ENCODE measurements around the gene IKBKE.

- TF ChIP-seq SUZ12 (IDR thresholded peaks at IDR 0.05; ENCODE audit: extremely low read depth, insufficient read depth, insufficient read length) = no peak
- TF ChIP-seq ZNF274 (IDR thresholded peaks at IDR 0.05; ENCODE audit: low read depth, low read length) = no peak
Measured at GRCh38 chr1:206442101-206442500, 28.2 kb upstream of the IKBKE start.

All from NT2/D1 (cell line).